ENCODE measurements around the gene ZNF804A. TPM values are rescaled to one million over a fixed set of nuclear protein-coding genes. Genes with fewer than 3 reads are reported as not detected.
A peak's percentile ranks its signal among the peaks of the same experiment; 100 is the strongest.

The ZNF804A gene
- total and polyA plus RNA-seq, 2 experiments from 2014 or later = 0.65 to 0.70 TPM

DNA sequence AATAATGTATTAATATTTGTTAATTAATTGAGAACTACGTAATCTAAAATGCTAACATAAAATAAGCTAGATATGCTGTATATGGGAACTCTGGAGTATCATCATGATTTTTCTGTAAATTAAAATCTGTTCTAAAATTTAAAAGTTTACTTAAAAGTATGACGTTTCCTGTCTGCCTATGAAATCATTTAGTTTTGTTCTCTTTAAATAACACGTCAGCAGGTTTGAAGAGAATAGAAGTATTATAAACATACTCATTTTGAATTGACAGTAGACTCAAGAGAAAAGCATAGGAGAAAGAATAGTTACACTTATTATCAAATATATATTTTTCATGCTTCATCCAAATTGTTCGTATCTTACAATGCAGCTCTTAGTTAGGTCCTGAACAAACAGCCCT lies 19.1 kb upstream of the ZNF804A start:
- Histone ChIP-seq H3K79me2 (ENCODE audit: insufficient read depth) (no peaks in the 10 kb centered on the region), H3K9me3 (ENCODE audit: low read depth) (no peaks in the 10 kb centered on the region), H3K27ac (no peak overlapping the region), H2AFZ (no peak overlapping the region), H3K27me3 (replicated peaks; ENCODE audit: insufficient read depth) (no peaks in the 10 kb centered on the region), H3K9me2 (ENCODE audit: insufficient read depth) (no peaks in the 10 kb centered on the region), H3K4me3 (no peak overlapping the region), H3K9ac (no peak overlapping the region), H3K4me2 (ENCODE audit: unreplicated experiment) (no peak overlapping the region), H3K4me1 (ENCODE audit: insufficient read depth) (no peaks in the 10 kb centered on the region), H3K36me3 (ENCODE audit: low read depth) (no peaks in the 10 kb centered on the region), H4K20me1 (ENCODE audit: insufficient read depth) (no peaks in the 10 kb centered on the region), H3F3A (ENCODE audit: insufficient read depth) (no peaks in the 10 kb centered on the region)
- TF ChIP-seq EZH2 (IDR thresholded peaks at IDR 0.05; ENCODE audit: insufficient read depth, poor library complexity, severe bottlenecking) (no peak), EZH2phosphoT487 (IDR thresholded peaks at IDR 0.05; ENCODE audit: insufficient read depth, low read depth) (no peak)
- WGBS, 2 experiments (ENCODE audit: low coverage in 1 of 2, low lambda C conversion rate in 2 of 2, missing lambda C conversion rate in 2 of 2) = 61 to 62% methylated on average over 4 of the region's 4 CpGs
- in situ Hi-C loops (cut with MboI) = no loop called here
- DNase-seq = no peak

DNA sequence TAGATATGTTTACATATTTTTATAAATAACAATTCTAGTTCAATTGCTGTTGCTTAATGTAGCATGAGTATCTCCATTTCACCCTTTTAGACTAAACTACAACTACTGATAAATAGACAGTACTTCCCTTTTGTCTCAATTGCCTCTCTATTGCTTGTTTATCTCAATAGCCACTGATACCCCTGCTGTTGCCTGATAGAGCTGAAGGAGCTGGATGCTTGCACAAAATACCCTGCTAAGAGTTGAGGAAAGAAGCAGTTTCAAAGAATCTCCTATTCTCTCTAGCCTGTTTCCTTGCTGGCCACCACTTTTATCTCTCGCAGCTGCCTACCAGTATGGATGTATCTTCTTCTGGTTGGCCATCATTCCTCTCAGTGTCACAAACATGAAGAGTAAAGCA lies 16.9 kb upstream of the ZNF804A start:
- no peaks in the 10 kb centered on the region for H3K79me2 ChIP-seq (ENCODE audit: insufficient read depth)
- H2AFZ ChIP-seq = no peak overlapping the region
- in situ Hi-C loops (cut with MboI) = no loop called here
- no peaks in the 10 kb centered on the region for H3F3A ChIP-seq (ENCODE audit: insufficient read depth)
- no peak for DNase-seq
- no peaks in the 10 kb centered on the region for H3K9me2 ChIP-seq (ENCODE audit: insufficient read depth)
- no peak for TF ChIP-seq EZH2phosphoT487 (IDR thresholded peaks at IDR 0.05; ENCODE audit: insufficient read depth, low read depth)
- TF ChIP-seq EZH2 (IDR thresholded peaks at IDR 0.05; ENCODE audit: insufficient read depth, poor library complexity, severe bottlenecking) = no peak
- H3K36me3 ChIP-seq (ENCODE audit: low read depth) = no peaks in the 10 kb centered on the region
- H3K9ac ChIP-seq = no peak overlapping the region
- H3K4me3 ChIP-seq = no peak overlapping the region
- H3K27ac ChIP-seq = no peak overlapping the region
- no peaks in the 10 kb centered on the region for H4K20me1 ChIP-seq (ENCODE audit: insufficient read depth)
- no peaks in the 10 kb centered on the region for H3K9me3 ChIP-seq (ENCODE audit: low read depth)
- 57 to 60% methylated on average over 1 of the region's 1 CpG for WGBS, 2 experiments (ENCODE audit: low coverage in 1 of 2, low lambda C conversion rate in 2 of 2, missing lambda C conversion rate in 2 of 2)
- H3K4me1 ChIP-seq (ENCODE audit: insufficient read depth) = no peaks in the 10 kb centered on the region
- no peak overlapping the region for H3K4me2 ChIP-seq (ENCODE audit: unreplicated experiment)
- no peaks in the 10 kb centered on the region for H3K27me3 ChIP-seq (replicated peaks; ENCODE audit: insufficient read depth)

DNA sequence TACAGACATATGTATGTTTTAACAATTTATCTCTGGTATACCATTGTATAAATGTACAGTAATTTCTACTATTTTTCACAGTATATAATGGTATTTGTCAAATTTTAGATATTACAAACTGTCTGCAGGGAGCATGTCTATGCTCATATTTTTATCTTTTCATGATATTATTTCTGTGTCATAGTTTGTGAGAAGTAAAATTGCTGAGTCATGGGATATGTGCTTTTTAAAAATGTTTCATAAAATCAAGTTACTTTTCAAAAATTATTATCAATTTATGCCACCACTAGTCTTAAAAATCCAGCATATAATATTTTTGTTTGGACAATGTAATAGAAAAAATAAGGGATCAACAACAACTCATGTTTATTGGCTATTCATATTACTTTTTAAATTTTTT lies 9.1 kb upstream of the ZNF804A start:
- H4K20me1 ChIP-seq (ENCODE audit: insufficient read depth) = no peaks in the 10 kb centered on the region
- no peak overlapping the region for H2AFZ ChIP-seq
- no peak overlapping the region for H3K9ac ChIP-seq
- H3F3A ChIP-seq (ENCODE audit: insufficient read depth) = no peaks in the 10 kb centered on the region
- H3K4me3 ChIP-seq = no peak overlapping the region
- in situ Hi-C loops (cut with MboI) = no loop called here
- no peak overlapping the region for H3K4me2 ChIP-seq (ENCODE audit: unreplicated experiment)
- H3K4me1 ChIP-seq (ENCODE audit: insufficient read depth) = no peaks in the 10 kb centered on the region
- no peaks in the 10 kb centered on the region for H3K9me2 ChIP-seq (ENCODE audit: insufficient read depth)
- no peaks in the 10 kb centered on the region for H3K36me3 ChIP-seq (ENCODE audit: low read depth)
- TF ChIP-seq EZH2 (IDR thresholded peaks at IDR 0.05; ENCODE audit: insufficient read depth, poor library complexity, severe bottlenecking) = no peak
- TF ChIP-seq EZH2phosphoT487 (IDR thresholded peaks at IDR 0.05; ENCODE audit: insufficient read depth, low read depth) = no peak
- DNase-seq = no peak
- no peaks in the 10 kb centered on the region for H3K27me3 ChIP-seq (replicated peaks; ENCODE audit: insufficient read depth)
- no peak overlapping the region for H3K27ac ChIP-seq
- H3K9me3 ChIP-seq (ENCODE audit: low read depth) = no peaks in the 10 kb centered on the region
- no peaks in the 10 kb centered on the region for H3K79me2 ChIP-seq (ENCODE audit: insufficient read depth)

DNA sequence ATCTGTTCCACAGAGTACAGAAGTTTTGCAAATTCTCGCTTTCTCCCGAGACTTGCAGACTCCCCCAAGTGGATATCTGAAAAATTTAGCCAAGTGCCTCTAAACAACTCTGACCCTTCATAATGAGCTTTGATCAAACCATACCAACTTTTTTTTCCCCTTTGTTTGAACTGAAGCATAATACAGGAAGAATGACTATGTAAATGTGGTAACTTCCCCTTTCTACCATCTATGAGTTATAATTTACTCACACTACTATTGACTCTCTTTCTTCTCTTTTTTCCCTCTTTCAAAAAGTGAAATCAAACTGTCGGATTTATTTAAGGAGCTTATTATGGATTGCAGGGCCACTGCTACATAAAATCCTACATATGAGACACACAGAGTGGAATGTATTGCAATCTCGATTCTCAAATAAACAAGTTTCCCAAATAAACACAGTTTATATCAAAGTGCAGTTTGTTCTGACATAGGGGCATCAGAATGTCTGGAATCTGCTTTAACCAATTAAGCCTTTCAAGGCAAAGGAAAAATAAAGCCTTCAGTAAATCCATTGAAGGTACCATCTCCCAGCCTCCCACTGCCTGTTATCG lies 1.4 kb upstream of the ZNF804A start:
- no peaks in the 10 kb centered on the region for H3K9me2 ChIP-seq (ENCODE audit: insufficient read depth)
- peak overlapping the region; percentile 61 for H3K27ac ChIP-seq
- peak overlapping the region; percentile 92 for H3K4me2 ChIP-seq (ENCODE audit: unreplicated experiment)
- no peaks in the 10 kb centered on the region for H3K9me3 ChIP-seq (ENCODE audit: low read depth)
- peaks cover 23% of the 10 kb centered on the region for H3K4me1 ChIP-seq (ENCODE audit: insufficient read depth)
- 1 to 4% methylated on average over 5 of the region's 5 CpGs for WGBS, 2 experiments (ENCODE audit: low coverage in 1 of 2, low lambda C conversion rate in 2 of 2, missing lambda C conversion rate in 2 of 2)
- peak overlapping the region; percentile 84 for H3K9ac ChIP-seq
- H3K27me3 ChIP-seq (replicated peaks; ENCODE audit: insufficient read depth) = no peaks in the 10 kb centered on the region
- H3K79me2 ChIP-seq (ENCODE audit: insufficient read depth) = peaks cover 15% of the 10 kb centered on the region
- in situ Hi-C loops (cut with MboI) = no loop called here
- TF ChIP-seq EZH2phosphoT487 (IDR thresholded peaks at IDR 0.05; ENCODE audit: insufficient read depth, low read depth) = no peak
- no peak for TF ChIP-seq EZH2 (IDR thresholded peaks at IDR 0.05; ENCODE audit: insufficient read depth, poor library complexity, severe bottlenecking)
- DNase-seq = peak; percentile 69
- peak overlapping the region; percentile 96 for H2AFZ ChIP-seq
- no peaks in the 10 kb centered on the region for H3K36me3 ChIP-seq (ENCODE audit: low read depth)
- no peaks in the 10 kb centered on the region for H4K20me1 ChIP-seq (ENCODE audit: insufficient read depth)
- peaks cover 26% of the 10 kb centered on the region for H3F3A ChIP-seq (ENCODE audit: insufficient read depth)
- peak overlapping the region; percentile 92 for H3K4me3 ChIP-seq

DNA sequence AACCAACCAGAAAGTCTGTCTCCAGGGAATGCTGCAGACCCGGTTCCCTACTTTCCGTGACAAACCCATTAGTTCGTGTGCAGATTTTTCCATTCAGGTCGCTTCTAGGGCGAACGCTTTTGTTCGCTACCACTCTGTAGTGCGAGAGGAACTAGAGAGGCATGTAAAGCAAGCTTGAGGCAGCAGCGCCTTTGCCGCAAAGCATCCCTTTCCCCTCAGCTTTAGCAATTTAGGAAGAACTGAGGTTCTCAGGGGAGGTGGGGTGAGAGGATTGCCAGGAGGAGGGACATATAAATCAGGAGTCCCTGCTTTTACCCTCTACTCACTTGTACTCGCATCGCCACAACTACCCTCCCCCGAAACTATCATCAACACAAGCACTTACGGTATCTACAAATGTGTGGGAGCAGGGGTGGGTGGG lies 748 bp upstream of the ZNF804A start:
- H2AFZ ChIP-seq = peak overlapping the region; percentile 96
- peaks cover 26% of the 10 kb centered on the region for H3F3A ChIP-seq (ENCODE audit: insufficient read depth)
- in situ Hi-C loops (cut with MboI) = no loop called here
- H3K36me3 ChIP-seq (ENCODE audit: low read depth) = no peaks in the 10 kb centered on the region
- H3K27me3 ChIP-seq (replicated peaks; ENCODE audit: insufficient read depth) = no peaks in the 10 kb centered on the region
- DNase-seq = peak; percentile 82
- H3K4me3 ChIP-seq = peak overlapping the region; percentile 92
- 0 to 1% methylated on average over 14 of the region's 14 CpGs for WGBS, 2 experiments (ENCODE audit: low coverage in 1 of 2, low lambda C conversion rate in 2 of 2, missing lambda C conversion rate in 2 of 2)
- H3K27ac ChIP-seq = peak overlapping the region; percentile 61
- peak overlapping the region; percentile 84 for H3K9ac ChIP-seq
- TF ChIP-seq EZH2 (IDR thresholded peaks at IDR 0.05; ENCODE audit: insufficient read depth, poor library complexity, severe bottlenecking) (no peak), EZH2phosphoT487 (IDR thresholded peaks at IDR 0.05; ENCODE audit: insufficient read depth, low read depth) (no peak)
- H3K4me2 ChIP-seq (ENCODE audit: unreplicated experiment) = peak overlapping the region; percentile 92
- peaks cover 15% of the 10 kb centered on the region for H3K79me2 ChIP-seq (ENCODE audit: insufficient read depth)
- H4K20me1 ChIP-seq (ENCODE audit: insufficient read depth) = no peaks in the 10 kb centered on the region
- no peaks in the 10 kb centered on the region for H3K9me2 ChIP-seq (ENCODE audit: insufficient read depth)
- peaks cover 23% of the 10 kb centered on the region for H3K4me1 ChIP-seq (ENCODE audit: insufficient read depth)
- H3K9me3 ChIP-seq (ENCODE audit: low read depth) = no peaks in the 10 kb centered on the region

Measured in GM23248 (cell line).